Ovary (tissue), 9 donors: ENCODE measurements around the gene USP1. TPM values are rescaled to one million over a fixed set of nuclear protein-coding genes. Genes with fewer than 3 reads are reported as not detected.

Experiments
- DNase-seq, 5 donors: peaks; one replicate each; pipeline ENCODE4 v3.0.0-alpha.2; 2019 to 2020
- H3K27ac ChIP-seq, 2 donors: fragments of 200-600 bp; one replicate each; pipeline versions ENCODE4 v1.5.1 to v1.8.0; 2019 to 2022
- H3K27me3 ChIP-seq: fragments of 200-600 bp; one replicate; pipeline ENCODE4 v1.8.0; 2022
- H3K36me3 ChIP-seq: fragments of 200-600 bp; sonication (generic); one replicate; pipeline ENCODE4 v1.5.1; 2019
- H3K4me1 ChIP-seq: one replicate; pipeline ENCODE4 v1.8.1; 2013; ENCODE audit warnings: mild to moderate bottlenecking, moderate library complexity; ENCODE audit not compliant: insufficient read depth
- H3K4me3 ChIP-seq: fragments of 200-600 bp; sonication (generic); one replicate; pipeline ENCODE4 v1.5.1; 2017
- H3K9me3 ChIP-seq, 2 donors: fragments of 200-600 bp in 1 of 2; sonication (generic) in 1 of 2; one replicate each; pipeline versions ENCODE4 v1.5.1 to v1.8.1; 2013 to 2019; ENCODE audit warnings: mild to moderate bottlenecking in 1 of 2, moderate library complexity in 1 of 2
- CTCF ChIP-seq, 3 donors: fragments of 450-650 bp in 2 of 3; fragments of 200-600 bp in 1 of 3; IDR thresholded peaks; one replicate each; pipeline versions ENCODE4 v1.5.1 to v1.8.0; 2016 to 2022; ENCODE audit warnings: antibody characterized with exemption in 3 of 3, mild to moderate bottlenecking in 1 of 3
- EP300 ChIP-seq: sonication (generic); formaldehyde crosslinking; IDR thresholded peaks from one replicate; pipeline ENCODE4 v1.6.1; 2017; ENCODE audit warnings: antibody characterized with exemption
- POLR2A ChIP-seq: fragments of 450-650 bp; IDR thresholded peaks from one replicate; pipeline ENCODE4 v1.6.1; 2017; ENCODE audit warnings: antibody characterized with exemption, mild to moderate bottlenecking, moderate library complexity
- WGBS, 3 donors: extraction: QIAGEN DNeasy Blood & Tissue Kit in 1 of 3; methylation state at CpG; one replicate each; pipeline versions ENCODE4 v1.1.5 to v1.1.7; 2013 to 2017; 5-methylcytosine and 5-hydroxymethylcytosine counted together
- intact Hi-C, 4 donors: fragments of 100-400 bp; cut with DNase I; formaldehyde crosslinking; loops; one replicate each; pipeline versions ENCODE4 v1.11.0 to v1.15.1; 2022 to 2023
- polyA plus RNA-seq, 2 donors: library from polyadenylated mRNA; stranded (reverse); fragments of 200-250 nt in 1 of 2; fragments of 350-450 nt in 1 of 2; fragmentation: Illumina TruSeq in 1 of 2; extraction: RNeasy Lipid Tissue Mini Kit (QIAGEN cat#74804) in 1 of 2; gene quantifications; one replicate each; pipeline ENCODE4 v1.2.3, GENCODE V29; 2013 to 2014
- total RNA-seq, 7 donors: library from RNA; depleted of rRNA in 2 of 7; stranded (reverse); fragments of >200 nt in 2 of 7; fragmentation: NEBNext Ultra II Directional in 3 of 7; extraction: Animal tissue kit (Norgen Biotek cat#: 25700) in 3 of 7; gene quantifications; one replicate each; pipeline versions ENCODE4 v1.1.0 to v1.2.4, GENCODE V29; 2016 to 2023
- donor health status: DM: no; HTN: no; CAD: no; lungs with moderate emphysema.
- donor health status: DM: no; HTN: no; CAD: no.
- donor health status: Bipolar disorder and iron deficiency.
- donor health status: DM: yes; HTN: yes; CAD: no.
- donor health status: DM: no; HTN: no; CAD: no.
- donor health status: DM: yes; HTN: yes; CAD: no.

The USP1 gene
- total and polyA plus RNA-seq, 9 donors, result 18.1 to 47.8 (median 34.1) TPM

GRCh38 chr1:62391369-62391971, 45.4 kb upstream of the USP1 start:
- no peak overlapping the region for H3K27ac ChIP-seq
- H3K9me3 ChIP-seq, result no peaks in the 10 kb centered on the region
- DNase-seq, result no peak
- intact Hi-C loops, result no loop called here
- H3K4me3 ChIP-seq, result no peak overlapping the region
- H3K27me3 ChIP-seq, result no peaks in the 10 kb centered on the region
- TF ChIP-seq EP300, result no peak
- no peaks in the 10 kb centered on the region for H3K4me1 ChIP-seq
- WGBS, 3 donors, result 42 to 44% (median 42%) methylated on average over 3 of the region's 3 CpGs
- no peaks in the 10 kb centered on the region for H3K36me3 ChIP-seq

GRCh38 chr1:62392951-62393350, 43.9 kb upstream of the USP1 start:
- Histone ChIP-seq H3K4me1 (no peaks in the 10 kb centered on the region), H3K27me3 (no peaks in the 10 kb centered on the region), H3K9me3 (no peaks in the 10 kb centered on the region), H3K27ac (no peak overlapping the region), H3K4me3 (no peak overlapping the region), H3K36me3 (no peaks in the 10 kb centered on the region)
- intact Hi-C loops, result no loop called here
- WGBS, 3 donors, result 85 to 92% (median 85%) methylated on average over 3 of the region's 3 CpGs
- DNase-seq, result no peak
- no peak for TF ChIP-seq EP300
- no peak for TF ChIP-seq CTCF (IDR thresholded peaks at IDR 0.05)
- TF ChIP-seq POLR2A, result no peak

- Histone ChIP-seq H3K36me3 (no peaks in the 10 kb centered on the region), H3K4me1 (no peaks in the 10 kb centered on the region), H3K27me3 (no peaks in the 10 kb centered on the region), H3K9me3 (no peaks in the 10 kb centered on the region), H3K4me3 (no peak overlapping the region), H3K27ac (no peak overlapping the region)
- no peak for DNase-seq
- WGBS, 3 donors, result 91 to 93% (median 92%) methylated on average over 8 of the region's 8 CpGs
- no peak for TF ChIP-seq EP300
- TF ChIP-seq CTCF (IDR thresholded peaks at IDR 0.05), result no peak
- no peak for TF ChIP-seq POLR2A
- intact Hi-C loops, result no loop called here
Measured at GRCh38 chr1:62394646-62395045, 42.2 kb upstream of the USP1 start.

- DNase-seq, result no peak
- H3K4me1 ChIP-seq, result no peaks in the 10 kb centered on the region
- WGBS, 3 donors, result 81 to 92% (median 90%) methylated on average over 4 of the region's 4 CpGs
- H3K36me3 ChIP-seq, result no peaks in the 10 kb centered on the region
- no peak overlapping the region for H3K27ac ChIP-seq
- no peaks in the 10 kb centered on the region for H3K9me3 ChIP-seq
- no peak overlapping the region for H3K4me3 ChIP-seq
- no peaks in the 10 kb centered on the region for H3K27me3 ChIP-seq
- TF ChIP-seq POLR2A, result no peak
- TF ChIP-seq EP300, result no peak
- TF ChIP-seq CTCF (IDR thresholded peaks at IDR 0.05), result no peak
- intact Hi-C loops, result no loop called here
Measured at GRCh38 chr1:62395291-62395690, 41.6 kb upstream of the USP1 start.

GRCh38 chr1:62396871-62397270, 40.0 kb upstream of the USP1 start:
- H3K4me1 ChIP-seq, result no peaks in the 10 kb centered on the region
- H3K27ac ChIP-seq, result no peak overlapping the region
- intact Hi-C loops, result no loop called here
- TF ChIP-seq CTCF (IDR thresholded peaks at IDR 0.05) (no peak), EP300 (no peak)
- H3K4me3 ChIP-seq, result no peak overlapping the region
- H3K27me3 ChIP-seq, result no peaks in the 10 kb centered on the region
- H3K9me3 ChIP-seq, result no peaks in the 10 kb centered on the region
- 50 to 57% (median 53%) methylated on average over 6 of the region's 6 CpGs for WGBS, 3 donors
- no peak for DNase-seq
- no peaks in the 10 kb centered on the region for H3K36me3 ChIP-seq
